Mucosa of descending colon (tissue), 3 donors: ENCODE measurements around the gene TBC1D12. TPM values are rescaled to one million over a fixed set of nuclear protein-coding genes. Genes with fewer than 3 reads are reported as not detected.

Experiments used
- ATAC-seq: fragments of 200-7000 bp; cut with Tn5 transposase; one replicate; pipeline ENCODE4 v1.9.1; 2020; ENCODE audit warnings: mild to moderate bottlenecking, moderate library complexity
- DNase-seq, 3 donors: peaks; one replicate each; pipeline ENCODE4 v3.0.0-alpha.2; 2020
- H3K36me3 ChIP-seq: fragments of 200-600 bp; one replicate; pipeline ENCODE4 v1.8.0; 2021; ENCODE audit warnings: low read depth, mild to moderate bottlenecking
- H3K4me1 ChIP-seq: fragments of 200-600 bp; one replicate; pipeline ENCODE4 v1.8.0; 2021; ENCODE audit warnings: low read depth, mild to moderate bottlenecking
- H3K4me3 ChIP-seq: fragments of 200-600 bp; one replicate; pipeline ENCODE4 v1.8.0; 2021; ENCODE audit warnings: mild to moderate bottlenecking
- H3K9me3 ChIP-seq: fragments of 200-600 bp; one replicate; pipeline ENCODE4 v1.8.0; 2021; ENCODE audit warnings: mild to moderate bottlenecking
- intact Hi-C, 2 donors: fragments of 100-400 bp; cut with DNase I in 1 of 2; cut with micrococcal nuclease in 1 of 2; formaldehyde crosslinking; loops; one replicate each; pipeline versions ENCODE4 v1.11.0 to v1.11.1; 2022; cut with DNase I, micrococcal nuclease
- total RNA-seq, 3 donors: library from RNA; stranded (reverse); fragmentation: NEBNext Ultra II Directional in 2 of 3; extraction: Animal tissue kit (Norgen Biotek cat#: 25700) in 2 of 3; gene quantifications; one replicate each; pipeline versions ENCODE4 v1.2.1 to v1.2.4, GENCODE V29; 2021 to 2023
- TF ChIP-seq, protein P1 (sequence below): fragments of 200-600 bp; IDR thresholded peaks from one replicate; pipeline ENCODE4 v1.8.0; 2022; ENCODE audit warnings: antibody characterized with exemption, mild to moderate bottlenecking
- donor health status: DM: no; HTN: no; CAD: no; lungs with moderate emphysema.
- donor health status: DM: no; HTN: no; CAD: no.
- donor health status: DM: no; HTN: yes; CAD: no.

Gene TBC1D12
- total RNA-seq, 3 donors from 2014 or later, result 13.6 to 20.2 (median 18.5) TPM

DNA sequence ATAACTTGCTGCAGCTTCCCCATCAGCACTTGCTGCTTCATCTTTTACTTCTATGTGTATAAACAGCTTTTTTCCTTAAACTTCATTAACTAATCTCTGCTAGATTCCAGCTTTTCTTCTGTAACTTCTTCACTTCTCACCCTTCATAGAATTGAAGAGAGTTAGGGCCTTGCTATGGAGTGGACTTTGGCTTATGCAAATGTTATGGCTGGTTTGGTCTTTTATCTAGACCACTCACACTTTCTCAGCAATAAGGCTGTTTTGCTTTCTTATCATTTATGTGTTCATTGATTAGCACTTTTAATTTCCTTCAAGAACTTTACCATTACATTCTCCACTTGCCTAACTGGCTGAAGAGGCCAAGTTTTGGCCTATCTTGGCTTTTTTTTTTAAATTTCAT lies 79.1 kb downstream of the TBC1D12 start:
- Histone ChIP-seq H3K36me3 (no peaks in the 10 kb centered on the region), H3K9me3 (peaks cover 11% of the 10 kb centered on the region), H3K4me3 (no peak overlapping the region), H3K4me1 (no peaks in the 10 kb centered on the region)
- ATAC-seq (no peak), DNase-seq (no peak)
- intact Hi-C loops, result no loop called here
- TF ChIP-seq, protein P1, sequence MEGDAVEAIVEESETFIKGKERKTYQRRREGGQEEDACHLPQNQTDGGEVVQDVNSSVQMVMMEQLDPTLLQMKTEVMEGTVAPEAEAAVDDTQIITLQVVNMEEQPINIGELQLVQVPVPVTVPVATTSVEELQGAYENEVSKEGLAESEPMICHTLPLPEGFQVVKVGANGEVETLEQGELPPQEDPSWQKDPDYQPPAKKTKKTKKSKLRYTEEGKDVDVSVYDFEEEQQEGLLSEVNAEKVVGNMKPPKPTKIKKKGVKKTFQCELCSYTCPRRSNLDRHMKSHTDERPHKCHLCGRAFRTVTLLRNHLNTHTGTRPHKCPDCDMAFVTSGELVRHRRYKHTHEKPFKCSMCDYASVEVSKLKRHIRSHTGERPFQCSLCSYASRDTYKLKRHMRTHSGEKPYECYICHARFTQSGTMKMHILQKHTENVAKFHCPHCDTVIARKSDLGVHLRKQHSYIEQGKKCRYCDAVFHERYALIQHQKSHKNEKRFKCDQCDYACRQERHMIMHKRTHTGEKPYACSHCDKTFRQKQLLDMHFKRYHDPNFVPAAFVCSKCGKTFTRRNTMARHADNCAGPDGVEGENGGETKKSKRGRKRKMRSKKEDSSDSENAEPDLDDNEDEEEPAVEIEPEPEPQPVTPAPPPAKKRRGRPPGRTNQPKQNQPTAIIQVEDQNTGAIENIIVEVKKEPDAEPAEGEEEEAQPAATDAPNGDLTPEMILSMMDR, result no peak

DNA sequence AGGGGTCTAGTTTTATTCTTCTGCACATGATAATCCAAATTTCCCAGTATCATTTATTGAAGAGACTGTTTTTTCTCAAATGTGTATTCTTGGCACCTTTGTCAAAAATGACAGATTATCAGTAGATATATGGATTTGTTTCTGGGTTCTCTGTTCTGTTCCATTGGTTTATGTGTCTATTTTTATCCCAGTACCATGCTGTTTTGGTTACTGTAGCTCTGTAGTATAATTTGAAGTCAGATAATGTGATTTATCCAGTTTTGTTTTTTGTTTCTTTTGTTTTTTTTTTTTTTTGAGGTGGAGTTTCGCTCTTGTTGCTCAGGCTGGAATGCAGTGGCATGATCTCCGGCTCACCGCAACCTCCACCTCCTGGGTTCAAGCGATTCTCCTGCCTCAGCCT lies 81.6 kb downstream of the TBC1D12 start:
- H3K4me1 ChIP-seq, result no peaks in the 10 kb centered on the region
- ATAC-seq, result no peak
- peaks cover 11% of the 10 kb centered on the region for H3K9me3 ChIP-seq
- no peak overlapping the region for H3K4me3 ChIP-seq
- TF ChIP-seq, protein P1, result no peak
- DNase-seq, result no peak
- intact Hi-C loops, result no loop called here
- no peaks in the 10 kb centered on the region for H3K36me3 ChIP-seq

- intact Hi-C loops, result no loop called here
Observed at GRCh38 chr10:94485094-94485493, 82.8 kb downstream of the TBC1D12 start.

GRCh38 chr10:94487575-94487974 lies 85.2 kb downstream of the TBC1D12 start:
- ATAC-seq (no peak), DNase-seq (no peak)
- peaks cover 11% of the 10 kb centered on the region for H3K9me3 ChIP-seq
- H3K36me3 ChIP-seq, result no peaks in the 10 kb centered on the region
- H3K4me1 ChIP-seq, result no peaks in the 10 kb centered on the region
- H3K4me3 ChIP-seq, result no peak overlapping the region
- intact Hi-C loops, result no loop called here
- TF ChIP-seq, protein P1, result no peak

More at GRCh38 chr10:94485094-94485493, 82.8 kb downstream of the TBC1D12 start:
- no peaks in the 10 kb centered on the region for H3K36me3 ChIP-seq
- TF ChIP-seq, protein P1, result no peak
- no peak for ATAC-seq
- DNase-seq, result no peak
- no peaks in the 10 kb centered on the region for H3K4me1 ChIP-seq
- H3K4me3 ChIP-seq, result no peak overlapping the region
- peaks cover 11% of the 10 kb centered on the region for H3K9me3 ChIP-seq

DNA sequence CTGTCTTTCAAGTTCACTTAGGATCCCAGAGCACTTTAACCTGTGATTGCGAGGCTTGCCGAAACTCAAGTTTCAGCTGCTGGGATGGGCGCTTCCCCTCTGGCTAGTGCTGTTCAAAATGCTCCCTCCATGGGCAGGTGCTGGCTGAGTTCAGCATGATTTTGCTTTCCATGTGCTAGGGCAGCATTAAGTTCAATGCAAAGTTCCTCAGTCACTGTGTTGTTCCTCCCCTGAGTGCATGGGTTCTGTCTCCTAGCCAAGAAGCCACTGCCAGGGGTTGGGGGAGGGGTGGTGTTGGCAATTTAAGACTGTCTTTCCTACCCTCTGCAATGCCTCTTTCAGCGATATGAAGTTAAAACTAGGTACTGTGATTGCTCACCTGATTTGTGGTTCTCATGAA lies 86.8 kb downstream of the TBC1D12 start:
- Histone ChIP-seq H3K4me1 (no peaks in the 10 kb centered on the region), H3K36me3 (no peaks in the 10 kb centered on the region), H3K9me3 (peaks cover 3% of the 10 kb centered on the region), H3K4me3 (no peak overlapping the region)
- TF ChIP-seq, protein P1, result no peak
- DNase-seq, result no peak
- intact Hi-C loops, result no loop called here
- ATAC-seq, result no peak
